HepG2 (cell line): ENCODE data around the gene TMEM97. TPM values are rescaled to one million over a fixed set of nuclear protein-coding genes. Genes with fewer than 3 reads are reported as not detected.
A peak's percentile ranks its signal among the peaks of the same experiment; 100 is the strongest.

ENCODE experiments used
- CREB3 ChIP-seq: sonication (generic); formaldehyde crosslinking; IDR thresholded peaks from 2 replicates; pipeline ENCODE4 v1.5.0; 2020; ENCODE audit warnings: missing genetic modification reagents
- KLF12 ChIP-seq: sonication (generic); formaldehyde crosslinking; IDR thresholded peaks from 2 replicates; pipeline ENCODE4 v1.4.0; 2020; ENCODE audit warnings: missing genetic modification reagents, borderline replicate concordance
- MAX ChIP-seq: IDR thresholded peaks from 2 replicates; pipeline ENCODE4 v1.6.1; 2012; ENCODE audit warnings: inconsistent platforms
- PAXIP1 ChIP-seq: sonication (generic); formaldehyde crosslinking; conservative IDR thresholded peaks from 2 replicates; pipeline ENCODE4 v1.4.0; 2020; ENCODE audit warnings: mild to moderate bottlenecking, missing genetic modification reagents, moderate library complexity
- PCBP2 ChIP-seq: fragments of 200-400 bp; formaldehyde crosslinking; optimal IDR thresholded peaks from 2 replicates; pipeline ENCODE3; 2018; ENCODE audit warnings: low read length, low read depth; ENCODE audit not compliant: poor library complexity, severe bottlenecking
- PLSCR1 ChIP-seq: sonication (generic); formaldehyde crosslinking; IDR thresholded peaks from 2 replicates; pipeline ENCODE4 v1.5.0; 2020; ENCODE audit warnings: missing genetic modification reagents, mild to moderate bottlenecking, borderline replicate concordance
- ZNF33A ChIP-seq: sonication (generic); formaldehyde crosslinking; IDR thresholded peaks from 2 replicates; pipeline ENCODE4 v1.5.1; 2020; ENCODE audit warnings: missing genetic modification reagents, mild to moderate bottlenecking, moderate library complexity, borderline replicate concordance
- ZNF513 ChIP-seq: sonication (generic); formaldehyde crosslinking; conservative IDR thresholded peaks from 2 replicates; pipeline ENCODE4 v1.5.0; 2020; ENCODE audit warnings: missing genetic modification reagents
- ZNF569 ChIP-seq: sonication (generic); formaldehyde crosslinking; IDR thresholded peaks from 2 replicates; pipeline ENCODE4 v1.5.0; 2020; ENCODE audit warnings: mild to moderate bottlenecking, missing genetic modification reagents, moderate library complexity, borderline replicate concordance
- ZNF609 ChIP-seq: sonication (generic); formaldehyde crosslinking; IDR thresholded peaks from 2 replicates; pipeline ENCODE4 v1.4.0; 2020; ENCODE audit warnings: mild to moderate bottlenecking, missing genetic modification reagents, borderline replicate concordance
- ZNF644 ChIP-seq: IDR thresholded peaks from 2 replicates; pipeline ENCODE4 v1.6.1; 2016; ENCODE audit warnings: low read depth
- ZNF746 ChIP-seq: sonication (generic); formaldehyde crosslinking; IDR thresholded peaks from 2 replicates; pipeline ENCODE4 v1.8.0; 2022; ENCODE audit warnings: mild to moderate bottlenecking, missing genetic modification reagents
- ZSCAN20 ChIP-seq: sonication (generic); formaldehyde crosslinking; IDR thresholded peaks from 2 replicates; pipeline ENCODE4 v1.4.0; 2020; ENCODE audit warnings: missing genetic modification reagents, mild to moderate bottlenecking, borderline replicate concordance
- polyA plus RNA-seq, 8 experiments: library from polyadenylated mRNA; depleted of rRNA in 3 of 8; stranded (reverse) in 7 of 8; unstranded in 1 of 8; fragments of >200 nt; fragmentation: Illumina TruSeq in 4 of 8; extraction: Trizol in 4 of 8; gene quantifications; 2 replicates each; pipeline versions ENCODE4 v1.2.1 to v1.2.3, GENCODE V29; 2011 to 2016; ENCODE audit warnings: low read depth in 4 of 8, missing spikeins in 1 of 8, mixed read lengths in 1 of 8; ENCODE audit not compliant: insufficient read depth in 1 of 8
- total RNA-seq, 5 experiments: library from RNA; depleted of rRNA; stranded (reverse); fragments of >200 nt; fragmentation: Illumina TruSeq; extraction: Trizol; gene quantifications; 2 replicates each; pipeline ENCODE4 v1.2.3, GENCODE V29; 2016; ENCODE audit warnings: low read depth in 1 of 5

The TMEM97 gene
- total and polyA plus RNA-seq, 2 of the 13 experiments (the other 11 are each of a cell fraction or from before 2014, with no cell fraction given) = 69.6 to 137 TPM

- TF ChIP-seq PAXIP1 (CRISPR knock-in tag) (peak; percentile 57), ZNF746 (no peak; the same call in none of the 2 replicates), ZNF513 (CRISPR knock-in tag) (0 out of 2 replicates have a peak, but pooled peaks have one; percentile 47), ZNF609 (CRISPR knock-in tag) (peak; percentile 54; the same call in 1 of the 2 replicates), ZSCAN20 (CRISPR knock-in tag) (no peak), KLF12 (CRISPR knock-in tag) (peak; percentile 92; the same call in 1 of the 2 replicates), ZNF33A (CRISPR knock-in tag) (no peak), CREB3 (CRISPR knock-in tag) (no peak), ZNF569 (CRISPR knock-in tag) (0 out of 2 replicates have a peak, but pooled peaks have one; percentile 43), MAX (peak; percentile 55), PCBP2 (no peak), ZNF644 (CRISPR knock-in tag) (no peak), PLSCR1 (CRISPR knock-in tag) (0 out of 2 replicates have a peak, but pooled peaks have one; percentile 23)
These were observed 38.3 kb downstream of the TMEM97 start, which contains the start of gene POLDIP2 (continued) for GRCh38 chr17:28357061-28357900.
